Measurements from ENCODE around the gene LOXHD1. TPM values are rescaled to one million over a fixed set of nuclear protein-coding genes. Genes with fewer than 3 reads are reported as not detected.

LOXHD1 gene
- total RNA-seq, 1 experiment from 2014 or later, result 0.35 TPM

DNA sequence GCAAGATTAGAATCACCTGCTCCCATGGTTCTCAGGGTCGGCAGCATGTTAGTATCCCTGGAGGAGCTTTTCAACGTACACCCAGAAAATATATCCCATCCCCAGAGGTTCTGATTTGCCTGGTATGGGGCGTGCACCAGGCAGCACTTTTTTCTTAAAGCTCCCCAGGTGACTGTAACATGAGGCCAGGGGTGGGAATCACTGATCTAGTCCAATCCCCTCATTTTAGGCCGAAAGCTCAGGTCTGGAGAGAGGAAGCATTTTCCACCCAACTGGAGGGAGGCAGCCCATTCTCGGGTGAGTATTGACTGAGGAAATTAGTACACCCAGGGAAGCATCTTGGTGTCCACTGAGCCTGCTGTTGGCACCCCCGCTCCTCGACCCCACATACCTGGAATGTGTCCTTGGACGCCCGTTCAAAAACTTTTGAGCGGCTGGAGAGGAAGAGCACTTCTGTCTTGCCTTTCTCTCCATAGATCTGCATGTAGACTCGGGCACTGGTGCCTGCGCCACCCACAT is 94.3 kb downstream of the LOXHD1 start:
- no peaks in the 10 kb centered on the region for H3K9me3 Mint-ChIP-seq

DNA sequence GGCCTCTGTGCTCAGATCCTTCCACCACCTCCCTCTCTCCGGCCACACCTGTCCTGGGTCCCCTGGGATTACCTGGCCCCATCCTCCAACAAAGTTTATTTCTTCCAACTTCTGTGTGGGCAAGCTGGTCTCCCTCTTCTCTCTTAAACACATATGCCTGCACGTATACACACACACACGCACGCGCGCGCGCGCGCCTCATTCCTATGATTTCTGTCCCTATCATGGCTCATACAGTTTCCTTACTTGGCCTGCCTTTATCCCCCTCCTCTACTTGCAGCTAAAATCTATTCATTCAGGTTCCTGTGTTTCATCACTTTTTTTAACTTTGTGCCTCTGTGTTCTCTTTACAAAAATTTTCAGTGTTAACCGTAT is 96.4 kb downstream of the LOXHD1 start:
- Mint-ChIP-seq H3K27me3 (ENCODE audit: low read depth) (no peaks in the 10 kb centered on the region; the same call in none of the 2 replicates), H3K27ac (no peak overlapping the region), H3K36me3 (no peaks in the 10 kb centered on the region), H3K4me3 (no peak overlapping the region), H3K4me1 (peaks cover 17% of the 10 kb centered on the region), H3K9me3 (no peaks in the 10 kb centered on the region)
- ATAC-seq (no peak), DNase-seq (ENCODE audit: low spot score) (no peak)
- POLR2A ChIA-PET, result no interaction called here
- CTCF ChIA-PET, result interaction anchor here (4.8 kb wide), 1 partner anchor 97 kb away, joined by 51 read pairs; the partner anchor contains the start of gene LOXHD1
- TF ChIP-seq ETV6 (CRISPR knock-in tag; IDR thresholded peaks at IDR 0.05), result no peak
- TF ChIP-seq ZNF396 (CRISPR knock-in tag; IDR thresholded peaks at IDR 0.05; ENCODE audit: borderline replicate concordance), result no peak
- TF ChIP-seq, protein P1, sequence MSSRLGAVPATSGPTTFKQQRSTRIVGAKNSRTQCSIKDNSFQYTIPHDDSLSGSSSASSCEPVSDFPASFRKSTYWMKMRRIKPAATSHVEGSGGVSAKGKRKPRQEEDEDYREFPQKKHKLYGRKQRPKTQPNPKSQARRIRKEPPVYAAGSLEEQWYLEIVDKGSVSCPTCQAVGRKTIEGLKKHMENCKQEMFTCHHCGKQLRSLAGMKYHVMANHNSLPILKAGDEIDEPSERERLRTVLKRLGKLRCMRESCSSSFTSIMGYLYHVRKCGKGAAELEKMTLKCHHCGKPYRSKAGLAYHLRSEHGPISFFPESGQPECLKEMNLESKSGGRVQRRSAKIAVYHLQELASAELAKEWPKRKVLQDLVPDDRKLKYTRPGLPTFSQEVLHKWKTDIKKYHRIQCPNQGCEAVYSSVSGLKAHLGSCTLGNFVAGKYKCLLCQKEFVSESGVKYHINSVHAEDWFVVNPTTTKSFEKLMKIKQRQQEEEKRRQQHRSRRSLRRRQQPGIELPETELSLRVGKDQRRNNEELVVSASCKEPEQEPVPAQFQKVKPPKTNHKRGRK (CRISPR knock-in tag; IDR thresholded peaks at IDR 0.05; ENCODE audit: borderline replicate concordance), result no peak
- no peak for TF ChIP-seq CREB1 (CRISPR knock-in tag; IDR thresholded peaks at IDR 0.05)
- TF ChIP-seq ZBTB21 (CRISPR knock-in tag; IDR thresholded peaks at IDR 0.05; ENCODE audit: borderline replicate concordance), result no peak
- no peak for TF ChIP-seq ZNF121 (CRISPR knock-in tag; IDR thresholded peaks at IDR 0.05)
- TF ChIP-seq, protein P2, sequence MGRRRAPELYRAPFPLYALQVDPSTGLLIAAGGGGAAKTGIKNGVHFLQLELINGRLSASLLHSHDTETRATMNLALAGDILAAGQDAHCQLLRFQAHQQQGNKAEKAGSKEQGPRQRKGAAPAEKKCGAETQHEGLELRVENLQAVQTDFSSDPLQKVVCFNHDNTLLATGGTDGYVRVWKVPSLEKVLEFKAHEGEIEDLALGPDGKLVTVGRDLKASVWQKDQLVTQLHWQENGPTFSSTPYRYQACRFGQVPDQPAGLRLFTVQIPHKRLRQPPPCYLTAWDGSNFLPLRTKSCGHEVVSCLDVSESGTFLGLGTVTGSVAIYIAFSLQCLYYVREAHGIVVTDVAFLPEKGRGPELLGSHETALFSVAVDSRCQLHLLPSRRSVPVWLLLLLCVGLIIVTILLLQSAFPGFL (CRISPR knock-in tag; IDR thresholded peaks at IDR 0.05; ENCODE audit: borderline replicate concordance), result no peak
- TF ChIP-seq, protein P3, sequence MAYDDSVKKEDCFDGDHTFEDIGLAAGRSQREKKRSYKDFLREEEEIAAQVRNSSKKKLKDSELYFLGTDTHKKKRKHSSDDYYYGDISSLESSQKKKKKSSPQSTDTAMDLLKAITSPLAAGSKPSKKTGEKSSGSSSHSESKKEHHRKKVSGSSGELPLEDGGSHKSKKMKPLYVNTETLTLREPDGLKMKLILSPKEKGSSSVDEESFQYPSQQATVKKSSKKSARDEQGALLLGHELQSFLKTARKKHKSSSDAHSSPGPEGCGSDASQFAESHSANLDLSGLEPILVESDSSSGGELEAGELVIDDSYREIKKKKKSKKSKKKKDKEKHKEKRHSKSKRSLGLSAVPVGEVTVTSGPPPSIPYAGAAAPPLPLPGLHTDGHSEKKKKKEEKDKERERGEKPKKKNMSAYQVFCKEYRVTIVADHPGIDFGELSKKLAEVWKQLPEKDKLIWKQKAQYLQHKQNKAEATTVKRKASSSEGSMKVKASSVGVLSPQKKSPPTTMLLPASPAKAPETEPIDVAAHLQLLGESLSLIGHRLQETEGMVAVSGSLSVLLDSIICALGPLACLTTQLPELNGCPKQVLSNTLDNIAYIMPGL (CRISPR knock-in tag; IDR thresholded peaks at IDR 0.05), result no peak
- TF ChIP-seq, protein P4, sequence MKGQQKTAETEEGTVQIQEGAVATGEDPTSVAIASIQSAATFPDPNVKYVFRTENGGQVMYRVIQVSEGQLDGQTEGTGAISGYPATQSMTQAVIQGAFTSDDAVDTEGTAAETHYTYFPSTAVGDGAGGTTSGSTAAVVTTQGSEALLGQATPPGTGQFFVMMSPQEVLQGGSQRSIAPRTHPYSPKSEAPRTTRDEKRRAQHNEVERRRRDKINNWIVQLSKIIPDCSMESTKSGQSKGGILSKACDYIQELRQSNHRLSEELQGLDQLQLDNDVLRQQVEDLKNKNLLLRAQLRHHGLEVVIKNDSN (CRISPR knock-in tag; IDR thresholded peaks at IDR 0.05), result no peak
- no peak for TF ChIP-seq SMAD3 (CRISPR knock-in tag; IDR thresholded peaks at IDR 0.05; ENCODE audit: borderline replicate concordance)
- TF ChIP-seq, protein P5, sequence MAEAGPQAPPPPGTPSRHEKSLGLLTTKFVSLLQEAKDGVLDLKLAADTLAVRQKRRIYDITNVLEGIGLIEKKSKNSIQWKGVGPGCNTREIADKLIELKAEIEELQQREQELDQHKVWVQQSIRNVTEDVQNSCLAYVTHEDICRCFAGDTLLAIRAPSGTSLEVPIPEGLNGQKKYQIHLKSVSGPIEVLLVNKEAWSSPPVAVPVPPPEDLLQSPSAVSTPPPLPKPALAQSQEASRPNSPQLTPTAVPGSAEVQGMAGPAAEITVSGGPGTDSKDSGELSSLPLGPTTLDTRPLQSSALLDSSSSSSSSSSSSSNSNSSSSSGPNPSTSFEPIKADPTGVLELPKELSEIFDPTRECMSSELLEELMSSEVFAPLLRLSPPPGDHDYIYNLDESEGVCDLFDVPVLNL (CRISPR knock-in tag; IDR thresholded peaks at IDR 0.05; ENCODE audit: borderline replicate concordance, low read depth), result no peak
- TF ChIP-seq ZNF138 (CRISPR knock-in tag; conservative IDR thresholded peaks at IDR 0.05), result no peak
- TF ChIP-seq ZNF232 (CRISPR knock-in tag; IDR thresholded peaks at IDR 0.05), result no peak
- no peak for TF ChIP-seq FOXP1 (CRISPR knock-in tag; IDR thresholded peaks at IDR 0.05; ENCODE audit: borderline replicate concordance)
- TF ChIP-seq IRF2 (CRISPR knock-in tag; IDR thresholded peaks at IDR 0.05; ENCODE audit: borderline replicate concordance, low read depth), result no peak

More for the DNA sequence above, 94.3 kb downstream of the LOXHD1 start:
- CTCF ChIA-PET, result interaction anchor here (1.1 to 4.8 kb wide), 2 partner anchors 60 to 95 kb away, joined by 5 to 51 read pairs; partner anchors contain the start of gene LOXHD1
- H3K4me3 Mint-ChIP-seq, result no peak overlapping the region
- POLR2A ChIA-PET, result no interaction called here
- no peaks in the 10 kb centered on the region; the same call in none of the 2 replicates for H3K27me3 Mint-ChIP-seq (ENCODE audit: low read depth)
- H3K36me3 Mint-ChIP-seq, result no peaks in the 10 kb centered on the region
- ATAC-seq (peak; percentile 60), DNase-seq (ENCODE audit: low spot score) (no peak)
- H3K4me1 Mint-ChIP-seq, result peaks cover 17% of the 10 kb centered on the region
- no peak for TF ChIP-seq ZNF423 (CRISPR knock-in tag; IDR thresholded peaks at IDR 0.05)
- H3K27ac Mint-ChIP-seq, result no peak overlapping the region
